GM12878 (cell line): ENCODE results near the gene DTD1. TPM values are rescaled to one million over a fixed set of nuclear protein-coding genes. Genes with fewer than 3 reads are reported as not detected.

ENCODE experiments used
- BACH1 ChIP-seq: fragments of 450-650 bp; IDR thresholded peaks from 2 replicates; pipeline ENCODE4 v1.6.1; 2017; ENCODE audit warnings: mild to moderate bottlenecking, borderline replicate concordance
- CUX1 ChIP-seq: IDR thresholded peaks from 2 replicates; pipeline ENCODE4 v1.6.1; 2012; ENCODE audit warnings: improper control_type of control experiment, low read depth, low read length; ENCODE audit not compliant: insufficient replicate concordance
- JUND ChIP-seq: IDR thresholded peaks from 2 replicates; pipeline ENCODE4 v1.6.1; 2012; ENCODE audit warnings: low read depth, mild to moderate bottlenecking, low read length, improper control_type of control experiment, moderate library complexity
- LARP7 ChIP-seq: fragments of 450-650 bp; IDR thresholded peaks from 2 replicates; pipeline ENCODE4 v1.6.1; 2017; ENCODE audit warnings: mild to moderate bottlenecking
- MXI1 ChIP-seq: fragments of 150-350 bp; IDR thresholded peaks from 2 replicates; pipeline ENCODE4 v1.6.1; 2011; ENCODE audit warnings: low read depth, mild to moderate bottlenecking, inconsistent platforms, low read length, improper control_type of control experiment
- POU2F2 ChIP-seq: IDR thresholded peaks from 3 replicates; pipeline ENCODE4 v1.6.1; 2011; ENCODE audit warnings: low read depth, mild to moderate bottlenecking, low read length, borderline replicate concordance
- RAD21 ChIP-seq: IDR thresholded peaks from 2 replicates; pipeline ENCODE4 v1.6.1; 2011; ENCODE audit warnings: mild to moderate bottlenecking, low read depth, low read length, moderate library complexity; ENCODE audit not compliant: insufficient read depth
- SIN3A ChIP-seq: IDR thresholded peaks from 2 replicates; pipeline ENCODE4 v1.6.1; 2012; ENCODE audit warnings: low read depth, low read length, improper control_type of control experiment
- SMARCA5 ChIP-seq: fragments of 450-650 bp; IDR thresholded peaks from 2 replicates; pipeline ENCODE4 v1.6.1; 2017; ENCODE audit warnings: mild to moderate bottlenecking
- SUZ12 ChIP-seq: fragments of 200-600 bp; sonication (generic); IDR thresholded peaks from one replicate; pipeline ENCODE4 v1.6.1; 2018; ENCODE audit warnings: antibody characterized with exemption, mild to moderate bottlenecking; ENCODE audit not compliant: unreplicated experiment
- WRNIP1 ChIP-seq: IDR thresholded peaks from 2 replicates; pipeline ENCODE4 v1.6.1; 2011; ENCODE audit warnings: low read depth, low read length, improper control_type of control experiment, borderline replicate concordance
- polyA plus RNA-seq, 11 experiments: library from polyadenylated mRNA; depleted of rRNA in 4 of 11; unstranded in 6 of 11; stranded (reverse) in 5 of 11; fragments of >200 nt; fragmentation: Nextera tagmentation in 4 of 11; fragmentation: Illumina TruSeq in 1 of 11; extraction: Ambion mirVana in 4 of 11; extraction: Trizol in 1 of 11; gene quantifications; 1 replicate in 1 of 11; 2 replicates in 10 of 11; pipeline versions ENCODE4 v1.2.1 to v1.2.3, GENCODE V29; 2011 to 2016; ENCODE audit warnings: inconsistent platforms in 2 of 11, missing spikeins in 2 of 11, low read depth in 1 of 11
- total RNA-seq, 4 experiments: library from RNA; depleted of rRNA in 3 of 4; stranded (reverse); fragments of >200 nt in 3 of 4; fragmentation: Illumina TruSeq in 1 of 4; extraction: Trizol in 1 of 4; gene quantifications; 2 replicates each; pipeline versions ENCODE4 v1.2.1 to v1.2.3, GENCODE V29; 2013 to 2021
- TF ChIP-seq, protein P1 (sequence below): fragments of 450-650 bp; IDR thresholded peaks from 2 replicates; pipeline ENCODE4 v1.6.1; 2017; ENCODE audit warnings: low read depth, mild to moderate bottlenecking, moderate library complexity

The DTD1 gene
- total and polyA plus RNA-seq, 10 of the 15 experiments (the other 5 are each of a cell fraction or from before 2014, with no cell fraction given): 24.3 to 99.8 (median 63.3) TPM

DNA sequence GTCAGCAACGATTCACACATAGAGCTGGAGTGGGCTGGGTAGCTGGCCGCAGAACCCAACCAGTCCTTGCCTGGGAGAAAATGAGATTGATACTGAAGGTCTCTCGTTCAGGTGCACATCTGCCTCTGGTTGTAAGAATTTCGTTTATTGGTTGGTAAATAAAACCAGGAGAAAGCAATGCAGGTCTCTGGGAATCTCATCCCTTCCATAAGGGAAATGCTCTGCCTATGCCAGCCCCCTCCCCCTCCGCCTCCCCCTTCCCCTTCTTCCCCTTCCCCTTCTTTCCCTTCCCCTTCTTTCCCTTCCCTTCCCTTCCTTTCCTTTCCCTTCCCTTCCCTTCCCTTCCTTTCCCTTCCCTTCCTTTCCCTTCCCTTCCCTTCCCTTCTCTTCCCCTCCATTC is 107.3 kb downstream of the DTD1 start (continued):
- TF ChIP-seq, protein P1, sequence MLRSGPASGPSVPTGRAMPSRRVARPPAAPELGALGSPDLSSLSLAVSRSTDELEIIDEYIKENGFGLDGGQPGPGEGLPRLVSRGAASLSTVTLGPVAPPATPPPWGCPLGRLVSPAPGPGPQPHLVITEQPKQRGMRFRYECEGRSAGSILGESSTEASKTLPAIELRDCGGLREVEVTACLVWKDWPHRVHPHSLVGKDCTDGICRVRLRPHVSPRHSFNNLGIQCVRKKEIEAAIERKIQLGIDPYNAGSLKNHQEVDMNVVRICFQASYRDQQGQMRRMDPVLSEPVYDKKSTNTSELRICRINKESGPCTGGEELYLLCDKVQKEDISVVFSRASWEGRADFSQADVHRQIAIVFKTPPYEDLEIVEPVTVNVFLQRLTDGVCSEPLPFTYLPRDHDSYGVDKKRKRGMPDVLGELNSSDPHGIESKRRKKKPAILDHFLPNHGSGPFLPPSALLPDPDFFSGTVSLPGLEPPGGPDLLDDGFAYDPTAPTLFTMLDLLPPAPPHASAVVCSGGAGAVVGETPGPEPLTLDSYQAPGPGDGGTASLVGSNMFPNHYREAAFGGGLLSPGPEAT: no peak
- TF ChIP-seq JUND (no peak), SIN3A (no peak), SMARCA5 (no peak), RAD21 (no peak), SUZ12 (no peak), WRNIP1 (no peak), BACH1 (no peak), MXI1 (no peak), POU2F2 (no peak), LARP7 (no peak), CUX1 (no peak)
